GM19238 (cell line): ENCODE results near the gene KSR2.
"Not testable (repeated sequence)": the region's sequence is repeated elsewhere in the genome, so short reads cannot be mapped to it uniquely, and the experiment has no call there.

ENCODE experiments used
- DNase-seq: peaks from one replicate; pipeline ENCODE4 v3.0.0; 2011; ENCODE audit warnings: low spot score; ENCODE audit not compliant: insufficient read length

Gene KSR2

GRCh38 chr12:117968826-117969659, at the start of gene KSR2:
TSS of gene KSR2 (minus strand) at chr12:117968990. CDS start at chr12:117968255, 735 bp downstream.
- DNase-seq: peak; percentile 54

- no peak for DNase-seq
Measured at GRCh38 chr12:118017926-118018325, 49.1 kb upstream of the KSR2 start.

GRCh38 chr12:118016424-118017264, 47.9 kb upstream of the KSR2 start, which contains the start of gene RFC5:
TSS of gene RFC5 (plus strand) at chr12:118016703. CDS start at chr12:118016828, 125 bp downstream.
- DNase-seq: peak; percentile 96

- DNase-seq: no peak
Measured at GRCh38 chr12:118015944-118016343, 47.2 kb upstream of the KSR2 start.

GRCh38 chr12:118015306-118015705, 46.5 kb upstream of the KSR2 start:
- DNase-seq: no peak

- no peak for DNase-seq
Measured at GRCh38 chr12:118013283-118013682, 44.5 kb upstream of the KSR2 start.

GRCh38 chr12:118011961-118012360, 43.2 kb upstream of the KSR2 start:
- DNase-seq: no peak

GRCh38 chr12:118011377-118011776, 42.6 kb upstream of the KSR2 start:
- DNase-seq: no peak

- DNase-seq: no peak
Measured at GRCh38 chr12:118010903-118011302, 42.1 kb upstream of the KSR2 start.

- not testable (repeated sequence) for DNase-seq
Measured at GRCh38 chr12:117999806-118000205, 31.0 kb upstream of the KSR2 start.

GRCh38 chr12:117998719-117999118, 29.9 kb upstream of the KSR2 start:
- DNase-seq: no peak

GRCh38 chr12:117994551-117995438, 26.0 kb upstream of the KSR2 start:
- DNase-seq: no peak

GRCh38 chr12:117986705-117987469, 18.1 kb upstream of the KSR2 start:
- no peak for DNase-seq

GRCh38 chr12:117985182-117985581, 16.4 kb upstream of the KSR2 start:
- no peak for DNase-seq

GRCh38 chr12:117981267-117981666, 12.5 kb upstream of the KSR2 start:
- DNase-seq: no peak

GRCh38 chr12:117980616-117981015, 11.8 kb upstream of the KSR2 start:
- DNase-seq: no peak

GRCh38 chr12:117977373-117977772, 8.6 kb upstream of the KSR2 start:
- DNase-seq: no peak

GRCh38 chr12:117975006-117975405, 6.2 kb upstream of the KSR2 start:
- DNase-seq: no peak

GRCh38 chr12:117972301-117972700, 3.5 kb upstream of the KSR2 start:
- no peak for DNase-seq

- DNase-seq: no peak
Measured at GRCh38 chr12:117970334-117970733, 1.5 kb upstream of the KSR2 start.
